ENCODE data around the gene CYYR1.

- TF ChIP-seq CTCF (conservative IDR thresholded peaks at IDR 0.05 in 1 of 2, IDR thresholded peaks at IDR 0.05 in 1 of 2; ENCODE audit: extremely low read depth in 1 of 2, insufficient read depth in 1 of 2, low read depth in 1 of 2, low read length in 2 of 2) (no peak), EZH2 (IDR thresholded peaks at IDR 0.05; ENCODE audit: borderline replicate concordance, low read length) (no peak)
These were observed 150.4 kb downstream of the CYYR1 start for GRCh38 chr21:26422706-26423105.
